ENCODE results near the gene ARRB1. TPM values are rescaled to one million over a fixed set of nuclear protein-coding genes. Genes with fewer than 3 reads are reported as not detected.

The ARRB1 gene
- total and polyA plus RNA-seq, 4 donors: 5.8 to 76.1 (median 21.0) TPM

DNA sequence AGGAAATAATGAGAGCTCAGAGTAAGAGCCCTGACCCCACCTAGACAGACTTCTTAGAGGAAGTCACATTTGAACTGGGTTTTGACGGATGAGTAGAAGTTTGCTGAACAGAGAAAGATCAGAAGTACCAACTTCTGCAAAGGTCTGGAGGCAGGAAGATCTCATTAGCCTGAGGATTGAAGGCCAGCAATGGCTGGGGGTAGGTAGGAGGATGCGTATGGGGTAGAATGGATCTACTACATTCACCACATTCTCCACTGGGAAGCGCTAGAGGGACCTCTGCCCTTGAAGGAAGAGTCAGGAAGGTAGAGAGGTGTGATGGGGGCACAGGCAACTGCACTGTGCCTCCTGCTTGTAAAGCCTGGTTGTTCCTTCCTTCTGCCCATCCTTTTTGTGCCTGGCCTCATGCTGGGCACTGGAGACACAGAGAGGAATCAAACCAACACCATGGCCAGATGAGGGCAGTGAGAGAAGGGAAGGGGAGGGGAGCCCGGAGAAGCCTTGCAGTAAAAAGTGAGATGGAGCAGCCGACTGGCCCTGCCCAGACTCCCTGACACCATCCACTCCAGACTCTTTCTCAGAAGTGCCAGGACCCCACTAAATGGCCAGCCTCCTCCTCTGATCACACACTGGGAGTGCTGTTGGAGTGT is 106.0 kb downstream of the ARRB1 start:
- 69 to 79% methylated on average over 5 of the region's 5 CpGs for WGBS, 2 donors
- Histone ChIP-seq H3K27me3 (ENCODE audit: control insufficient read depth in 1 of 2, insufficient read depth in 2 of 2, low read length in 1 of 2) (no peaks in the 10 kb centered on the region), H3K4me1 (ENCODE audit: control insufficient read depth in 1 of 2, insufficient read depth in 2 of 2, low read length in 2 of 2) (no peaks in the 10 kb centered on the region), H3K4me3 (ENCODE audit: low read length in 2 of 2) (no peak overlapping the region), H3K9me3 (ENCODE audit: control insufficient read depth, low read length) (no peaks in the 10 kb centered on the region), H3K36me3 (ENCODE audit: control insufficient read depth in 1 of 2, insufficient read depth in 2 of 2, low read length in 1 of 2) (no peaks in the 10 kb centered on the region), H3K27ac (ENCODE audit: low read depth in 1 of 2, low read length in 2 of 2) (no peak overlapping the region)
- intact Hi-C loops (cut with DNase I): loop anchor here (5.0 kb wide), 2 partner anchors 223 to 313 kb away; no protein-coding TSS in a partner anchor
- DNase-seq (no peak), ATAC-seq (ENCODE audit: low FRiP score) (no peak)

GRCh38 chr11:75244052-75244814 is 107.2 kb downstream of the ARRB1 start:
- ATAC-seq (ENCODE audit: low FRiP score) (no peak), DNase-seq (peak in 1 of 2 donors; percentile 51)
- no peaks in the 10 kb centered on the region for H3K4me1 ChIP-seq (ENCODE audit: control insufficient read depth in 1 of 2, insufficient read depth in 2 of 2, low read length in 2 of 2)
- no peaks in the 10 kb centered on the region for H3K36me3 ChIP-seq (ENCODE audit: control insufficient read depth in 1 of 2, insufficient read depth in 2 of 2, low read length in 1 of 2)
- intact Hi-C loops (cut with DNase I): no loop called here
- 78 to 81% methylated on average over 10 of the region's 10 CpGs for WGBS, 2 donors
- no peak overlapping the region for H3K27ac ChIP-seq (ENCODE audit: low read depth in 1 of 2, low read length in 2 of 2)
- H3K27me3 ChIP-seq (ENCODE audit: control insufficient read depth in 1 of 2, insufficient read depth in 2 of 2, low read length in 1 of 2): no peaks in the 10 kb centered on the region
- H3K4me3 ChIP-seq (ENCODE audit: low read length in 2 of 2): no peak overlapping the region
- H3K9me3 ChIP-seq (ENCODE audit: control insufficient read depth, low read length): no peaks in the 10 kb centered on the region

DNA sequence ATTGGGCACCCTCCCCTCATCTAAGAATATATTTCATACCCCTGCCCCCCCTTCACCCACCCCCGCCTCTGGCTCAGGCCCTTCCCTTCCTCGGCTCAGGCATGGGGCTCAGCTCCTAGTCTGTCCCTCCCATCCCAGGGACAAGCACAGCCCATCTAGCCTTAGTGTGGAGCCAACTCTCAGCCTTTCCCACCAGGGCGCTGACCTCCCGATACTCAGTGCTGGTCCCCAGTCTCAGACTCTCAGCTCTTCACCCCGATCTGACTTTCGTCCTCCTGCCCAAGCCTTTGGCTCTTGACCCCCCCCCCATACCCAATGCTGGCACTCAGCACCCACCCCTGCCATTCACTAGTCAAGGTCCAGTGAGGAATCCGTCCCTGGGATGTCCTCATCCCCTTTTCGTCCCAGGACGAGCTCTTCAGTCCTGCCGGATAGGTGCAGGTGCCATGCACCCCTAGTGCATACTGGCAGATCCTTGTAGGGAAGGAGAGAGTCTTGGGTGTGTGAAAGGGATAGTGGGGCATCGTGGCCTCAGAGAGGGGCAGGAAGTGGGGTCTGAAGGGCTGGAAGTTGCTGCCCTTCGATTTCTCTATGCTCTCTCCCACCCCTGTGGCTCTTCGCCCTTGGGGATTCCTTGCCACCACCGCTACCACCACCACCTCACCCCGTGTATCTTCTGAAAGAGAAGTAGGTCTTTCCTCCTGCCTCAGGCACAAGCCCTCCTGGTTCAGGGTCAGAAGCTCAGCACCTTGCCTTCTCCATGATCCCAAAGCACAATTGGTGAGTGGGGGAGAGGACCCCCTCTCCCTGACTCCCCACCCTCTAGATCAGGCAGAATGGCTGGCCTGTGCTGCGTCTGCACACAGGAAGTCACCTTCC is 108.5 kb downstream of the ARRB1 start:
- Histone ChIP-seq H3K4me3 (ENCODE audit: low read length in 2 of 2) (no peak overlapping the region), H3K27ac (ENCODE audit: low read depth in 1 of 2, low read length in 2 of 2) (no peak overlapping the region), H3K4me1 (ENCODE audit: control insufficient read depth in 1 of 2, insufficient read depth in 2 of 2, low read length in 2 of 2) (no peaks in the 10 kb centered on the region), H3K9me3 (ENCODE audit: control insufficient read depth, low read length) (no peaks in the 10 kb centered on the region), H3K36me3 (ENCODE audit: control insufficient read depth in 1 of 2, insufficient read depth in 2 of 2, low read length in 1 of 2) (no peaks in the 10 kb centered on the region), H3K27me3 (ENCODE audit: control insufficient read depth in 1 of 2, insufficient read depth in 2 of 2, low read length in 1 of 2) (no peaks in the 10 kb centered on the region)
- ATAC-seq (ENCODE audit: low FRiP score) (no peak), DNase-seq (peak in 1 of 2 donors; percentile 52)
- intact Hi-C loops (cut with DNase I): no loop called here
- WGBS, 2 donors: 77 to 84% methylated on average over 16 of the region's 16 CpGs

GRCh38 chr11:75241906-75242644 is 109.4 kb downstream of the ARRB1 start:
- intact Hi-C loops (cut with DNase I): no loop called here
- no peaks in the 10 kb centered on the region for H3K27me3 ChIP-seq (ENCODE audit: control insufficient read depth in 1 of 2, insufficient read depth in 2 of 2, low read length in 1 of 2)
- no peaks in the 10 kb centered on the region for H3K9me3 ChIP-seq (ENCODE audit: control insufficient read depth, low read length)
- WGBS, 2 donors: 4% methylated on average over 70 to 72 of the region's 72 CpGs
- no peak for DNase-seq
- no peak overlapping the region for H3K27ac ChIP-seq (ENCODE audit: low read depth in 1 of 2, low read length in 2 of 2)
- ATAC-seq (ENCODE audit: low FRiP score): no peak
- no peaks in the 10 kb centered on the region for H3K4me1 ChIP-seq (ENCODE audit: control insufficient read depth in 1 of 2, insufficient read depth in 2 of 2, low read length in 2 of 2)
- no peaks in the 10 kb centered on the region for H3K36me3 ChIP-seq (ENCODE audit: control insufficient read depth in 1 of 2, insufficient read depth in 2 of 2, low read length in 1 of 2)
- peak overlapping the region in 1 of 2 donors; percentile 8 for H3K4me3 ChIP-seq (ENCODE audit: low read length in 2 of 2)

GRCh38 chr11:75241036-75241905 is 110.2 kb downstream of the ARRB1 start:
- ATAC-seq (ENCODE audit: low FRiP score) (peak; percentile 89), DNase-seq (peak; percentile 89 to 96)
- H3K27ac ChIP-seq (ENCODE audit: low read depth in 1 of 2, low read length in 2 of 2): no peak overlapping the region
- no peaks in the 10 kb centered on the region for H3K27me3 ChIP-seq (ENCODE audit: control insufficient read depth in 1 of 2, insufficient read depth in 2 of 2, low read length in 1 of 2)
- no peaks in the 10 kb centered on the region for H3K9me3 ChIP-seq (ENCODE audit: control insufficient read depth, low read length)
- no peaks in the 10 kb centered on the region for H3K36me3 ChIP-seq (ENCODE audit: control insufficient read depth in 1 of 2, insufficient read depth in 2 of 2, low read length in 1 of 2)
- no peaks in the 10 kb centered on the region for H3K4me1 ChIP-seq (ENCODE audit: control insufficient read depth in 1 of 2, insufficient read depth in 2 of 2, low read length in 2 of 2)
- 0 to 1% methylated on average over 104 to 140 of the region's 140 CpGs for WGBS, 2 donors
- intact Hi-C loops (cut with DNase I): no loop called here
- H3K4me3 ChIP-seq (ENCODE audit: low read length in 2 of 2): peak overlapping the region; percentile 2 to 22

GRCh38 chr11:75240311-75241035 is 111.0 kb downstream of the ARRB1 start, which contains the start of gene TPBGL:
Gene TPBGL, plus strand, starts transcription at chr11:75240774. Its CDS starts 276 bp downstream, at chr11:75241050.
- no peaks in the 10 kb centered on the region for H3K4me1 ChIP-seq (ENCODE audit: control insufficient read depth in 1 of 2, insufficient read depth in 2 of 2, low read length in 2 of 2)
- H3K9me3 ChIP-seq (ENCODE audit: control insufficient read depth, low read length): no peaks in the 10 kb centered on the region
- no peak within 1 kb of the TSS for H3K27ac ChIP-seq (ENCODE audit: low read depth in 1 of 2, low read length in 2 of 2)
- H3K4me3 ChIP-seq (ENCODE audit: low read length in 2 of 2): peak within 1 kb of the TSS; percentile 2 to 22
- ATAC-seq (ENCODE audit: low FRiP score) (no peak), DNase-seq (no peak)
- no peaks in the 10 kb centered on the region for H3K27me3 ChIP-seq (ENCODE audit: control insufficient read depth in 1 of 2, insufficient read depth in 2 of 2, low read length in 1 of 2)
- WGBS, 2 donors: 3 to 4% methylated on average over 34 to 58 of the region's 58 CpGs
- intact Hi-C loops (cut with DNase I): no loop called here
- H3K36me3 ChIP-seq (ENCODE audit: control insufficient read depth in 1 of 2, insufficient read depth in 2 of 2, low read length in 1 of 2): no peaks in the 10 kb centered on the region

DNA sequence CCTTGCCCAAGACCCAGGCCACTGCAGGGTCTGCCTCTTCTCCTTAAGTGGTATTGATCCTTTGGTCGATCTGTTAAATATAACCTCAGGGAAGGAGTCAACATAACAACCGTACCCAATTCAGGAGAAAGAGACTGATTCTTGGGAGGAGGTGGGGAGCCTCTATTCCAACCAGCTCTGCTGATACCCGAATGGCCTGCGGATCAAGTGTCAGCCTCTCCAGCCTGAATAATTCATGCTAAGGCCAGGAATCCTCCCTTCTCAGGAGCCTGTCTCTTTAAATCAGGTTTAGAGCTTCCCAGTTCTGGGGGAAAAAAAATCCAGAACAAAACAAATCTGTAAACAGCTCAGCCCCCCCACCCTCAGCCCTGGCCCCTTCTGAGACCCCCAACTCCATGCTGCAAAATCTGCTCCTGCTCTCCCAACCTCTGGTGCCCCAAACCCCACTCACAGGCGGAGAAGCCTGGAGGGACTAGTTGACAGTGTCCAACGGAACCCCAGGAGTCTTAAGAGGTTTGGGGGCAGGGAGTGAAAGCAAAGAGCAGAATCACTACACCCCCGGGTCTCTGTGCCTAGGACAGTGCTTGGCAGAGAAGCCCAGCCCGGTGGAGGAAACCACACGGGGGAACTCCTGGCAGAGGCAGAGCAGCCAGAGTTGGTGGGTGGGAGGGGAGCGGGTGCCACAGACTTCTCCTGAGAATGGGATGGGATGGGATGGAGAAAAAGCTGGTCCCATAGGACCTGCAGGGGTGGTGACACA is 111.8 kb downstream of the ARRB1 start:
- ATAC-seq (ENCODE audit: low FRiP score) (no peak), DNase-seq (no peak)
- peaks cover 0 to 2% of the 10 kb centered on the region in 2 donors for H3K27me3 ChIP-seq (ENCODE audit: control insufficient read depth in 1 of 2, insufficient read depth in 2 of 2, low read length in 1 of 2)
- H3K4me3 ChIP-seq (ENCODE audit: low read length in 2 of 2): no peak overlapping the region
- H3K4me1 ChIP-seq (ENCODE audit: control insufficient read depth in 1 of 2, insufficient read depth in 2 of 2, low read length in 2 of 2): no peaks in the 10 kb centered on the region
- H3K9me3 ChIP-seq (ENCODE audit: control insufficient read depth, low read length): no peaks in the 10 kb centered on the region
- intact Hi-C loops (cut with DNase I): no loop called here
- H3K27ac ChIP-seq (ENCODE audit: low read depth in 1 of 2, low read length in 2 of 2): no peak overlapping the region
- H3K36me3 ChIP-seq (ENCODE audit: control insufficient read depth in 1 of 2, insufficient read depth in 2 of 2, low read length in 1 of 2): no peaks in the 10 kb centered on the region
- WGBS, 2 donors: 53% methylated on average over 10 of the region's 10 CpGs
